Activated B cell treated with CpG ODN at 0.5 μM for 24 hours (primary cell): Measurements from ENCODE around the gene PKN2. TPM values are rescaled to one million over a fixed set of nuclear protein-coding genes. Genes with fewer than 3 reads are reported as not detected.

Experiments
- ATAC-seq: fragments of 200-7000 bp; cut with Tn5 transposase; one replicate; pipeline ENCODE4 v1.10.0; 2021; ENCODE audit warnings: low read depth, mild to moderate bottlenecking, moderate library complexity
- CTCF ChIA-PET: fragments of 350-600 bp; sonication (Branson Sonifier 250); formaldehyde crosslinking; loops from one replicate; lab custom pipeline; 2021; ENCODE audit warnings: antibody characterized with exemption; lab: Charles Lee
- POLR2A ChIA-PET: fragments of 350-600 bp; sonication (Branson Sonifier 250); formaldehyde crosslinking; loops from one replicate; lab custom pipeline; 2021; ENCODE audit warnings: antibody characterized with exemption; lab: Charles Lee
- DNase-seq: peaks from one replicate; pipeline ENCODE4 v3.0.0; 2022
- H3K27ac Mint-ChIP-seq: one replicate; pipeline ENCODE4 v1.8.0; 2020; ENCODE audit warnings: mixed read lengths
- H3K27me3 Mint-ChIP-seq: one replicate; pipeline ENCODE4 v1.8.0; 2021; ENCODE audit warnings: mixed read lengths
- H3K36me3 Mint-ChIP-seq: one replicate; pipeline ENCODE4 v1.8.0; 2021; ENCODE audit warnings: low read depth, mixed read lengths
- H3K4me1 Mint-ChIP-seq: one replicate; pipeline ENCODE4 v1.8.0; 2021; ENCODE audit warnings: mixed read lengths
- H3K4me3 Mint-ChIP-seq: one replicate; pipeline ENCODE4 v1.8.0; 2020; ENCODE audit warnings: mild to moderate bottlenecking, mixed read lengths
- H3K9me3 Mint-ChIP-seq: one replicate; pipeline ENCODE4 v1.8.0; 2020; ENCODE audit warnings: mixed read lengths
- CTCF ChIP-seq: fragments of 200-600 bp; IDR thresholded peaks from one replicate; pipeline ENCODE4 v1.8.0; 2022; ENCODE audit warnings: antibody characterized with exemption, mild to moderate bottlenecking
- intact Hi-C: fragments of 100-400 bp; cut with micrococcal nuclease; formaldehyde crosslinking; loops from one replicate; pipeline ENCODE4 v1.15.1; 2024
- total RNA-seq: library from RNA; stranded (reverse); gene quantifications from 2 replicates; pipeline ENCODE4 v1.2.3, GENCODE V29; 2022

Gene PKN2
- total RNA-seq, 1 donor from 2014 or later, result 42.7 TPM

- TF ChIP-seq CTCF, result no peak
- no peak overlapping the region for H3K4me3 Mint-ChIP-seq
- no peak for ATAC-seq
- no peak for DNase-seq
- CTCF ChIA-PET, result no interaction called here
- POLR2A ChIA-PET, result no interaction called here
- intact Hi-C loops, result no loop called here
- no peaks in the 10 kb centered on the region for H3K9me3 Mint-ChIP-seq
- H3K4me1 Mint-ChIP-seq, result no peaks in the 10 kb centered on the region
- peaks cover 67% of the 10 kb centered on the region for H3K36me3 Mint-ChIP-seq
- H3K27me3 Mint-ChIP-seq, result no peaks in the 10 kb centered on the region
- no peak overlapping the region for H3K27ac Mint-ChIP-seq
Observed at GRCh38 chr1:88780485-88780884, 96.4 kb downstream of the PKN2 start.

- ChIA-PET POLR2A (no interaction called here), CTCF (no interaction called here)
- Mint-ChIP-seq H3K4me3 (no peak overlapping the region), H3K27ac (no peak overlapping the region), H3K36me3 (peaks cover 59% of the 10 kb centered on the region), H3K4me1 (peaks cover 2% of the 10 kb centered on the region), H3K27me3 (no peaks in the 10 kb centered on the region), H3K9me3 (no peaks in the 10 kb centered on the region)
- ATAC-seq, result no peak
- TF ChIP-seq CTCF, result no peak
- no peak for DNase-seq
- intact Hi-C loops, result no loop called here
Observed at GRCh38 chr1:88783145-88783544, 99.1 kb downstream of the PKN2 start.

- Mint-ChIP-seq H3K4me3 (no peak overlapping the region), H3K36me3 (peaks cover 57% of the 10 kb centered on the region), H3K27me3 (no peaks in the 10 kb centered on the region), H3K27ac (no peak overlapping the region), H3K9me3 (no peaks in the 10 kb centered on the region), H3K4me1 (peaks cover 2% of the 10 kb centered on the region)
- ATAC-seq, result no peak
- TF ChIP-seq CTCF, result no peak
- ChIA-PET POLR2A (no interaction called here), CTCF (no interaction called here)
- intact Hi-C loops, result no loop called here
- DNase-seq, result no peak
Observed at GRCh38 chr1:88784551-88784950, 100.5 kb downstream of the PKN2 start.

- Mint-ChIP-seq H3K4me3 (no peak overlapping the region), H3K4me1 (peaks cover 2% of the 10 kb centered on the region), H3K36me3 (peaks cover 63% of the 10 kb centered on the region), H3K9me3 (no peaks in the 10 kb centered on the region), H3K27ac (no peak overlapping the region), H3K27me3 (no peaks in the 10 kb centered on the region)
- POLR2A ChIA-PET, result no interaction called here
- intact Hi-C loops, result no loop called here
- TF ChIP-seq CTCF, result no peak
- ATAC-seq (no peak), DNase-seq (no peak)
- CTCF ChIA-PET, result no interaction called here
Observed at GRCh38 chr1:88787023-88787903, 103.2 kb downstream of the PKN2 start.

GRCh38 chr1:88791192-88791591 lies 107.1 kb downstream of the PKN2 start:
- POLR2A ChIA-PET, result no interaction called here
- no peaks in the 10 kb centered on the region for H3K27me3 Mint-ChIP-seq

More at GRCh38 chr1:88791192-88791591, 107.1 kb downstream of the PKN2 start:
- ATAC-seq (no peak), DNase-seq (no peak)
- CTCF ChIA-PET, result no interaction called here
- intact Hi-C loops, result loop anchor here (5.0 kb wide), 1 partner anchor 34 kb away; no protein-coding TSS in a partner anchor
- H3K36me3 Mint-ChIP-seq, result peaks cover 71% of the 10 kb centered on the region
- no peak overlapping the region for H3K4me3 Mint-ChIP-seq
- peaks cover 2% of the 10 kb centered on the region for H3K4me1 Mint-ChIP-seq
- TF ChIP-seq CTCF, result no peak
- H3K9me3 Mint-ChIP-seq, result no peaks in the 10 kb centered on the region
- no peak overlapping the region for H3K27ac Mint-ChIP-seq
